ENCODE results near the gene TCERG1L.

The TCERG1L gene

GRCh38 chr10:131068760-131069159 is 242.8 kb downstream of the TCERG1L start:
- no peak for DNase-seq (ENCODE audit: low read depth)

DNA sequence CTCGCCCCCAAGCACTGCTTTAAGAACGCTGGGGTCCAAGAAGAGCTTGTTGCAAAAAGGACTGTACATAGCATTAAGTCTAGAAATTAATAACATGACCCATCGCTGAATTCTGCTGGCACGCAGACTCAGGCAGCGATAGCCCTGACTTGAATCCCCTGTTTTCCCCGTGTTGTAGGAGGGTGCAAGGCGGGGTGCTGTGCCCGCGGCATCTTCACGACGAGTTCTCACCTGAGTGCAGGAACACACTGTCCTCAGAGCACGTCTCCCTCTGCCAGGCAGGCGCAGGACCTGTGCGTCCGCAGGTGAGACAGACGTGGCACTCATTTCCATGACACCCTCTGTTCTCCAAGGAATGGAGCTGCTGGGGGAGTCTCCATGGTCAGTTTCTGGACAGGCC is 243.2 kb downstream of the TCERG1L start:
- no peak for DNase-seq (ENCODE audit: low read depth)

GRCh38 chr10:131067690-131068089 is 243.8 kb downstream of the TCERG1L start:
- no peak for DNase-seq (ENCODE audit: low read depth)

DNA sequence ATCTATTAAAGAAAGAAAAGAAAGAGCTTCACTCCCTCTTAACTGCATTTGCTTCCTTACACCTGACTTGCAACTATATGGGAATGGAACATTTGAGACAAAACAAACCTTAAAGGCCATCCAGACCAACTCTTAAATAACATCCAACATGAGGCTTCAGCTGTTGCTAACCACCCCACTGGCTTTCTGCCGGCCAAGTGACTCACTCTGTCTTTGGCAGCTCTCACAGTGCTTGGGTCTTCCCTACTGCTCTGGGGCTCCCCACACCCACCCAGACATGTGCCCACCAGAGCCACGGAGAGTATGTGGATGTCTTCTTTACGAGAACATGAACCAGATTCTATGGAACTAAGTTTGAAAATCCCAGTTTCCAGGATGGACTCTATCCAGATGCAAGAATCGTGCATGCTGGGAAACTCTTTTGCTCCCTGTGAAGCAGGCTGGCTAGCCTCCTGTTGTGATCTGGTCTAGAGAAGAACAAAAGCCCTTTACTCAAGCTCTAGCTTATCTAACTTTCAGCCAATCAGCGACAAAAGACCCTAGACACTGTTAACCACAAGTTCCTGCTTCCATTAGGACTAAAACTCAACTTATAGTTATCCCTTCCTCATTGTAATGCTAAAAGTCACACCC is 245.7 kb downstream of the TCERG1L start:
- no peak for DNase-seq (ENCODE audit: low read depth)

DNA sequence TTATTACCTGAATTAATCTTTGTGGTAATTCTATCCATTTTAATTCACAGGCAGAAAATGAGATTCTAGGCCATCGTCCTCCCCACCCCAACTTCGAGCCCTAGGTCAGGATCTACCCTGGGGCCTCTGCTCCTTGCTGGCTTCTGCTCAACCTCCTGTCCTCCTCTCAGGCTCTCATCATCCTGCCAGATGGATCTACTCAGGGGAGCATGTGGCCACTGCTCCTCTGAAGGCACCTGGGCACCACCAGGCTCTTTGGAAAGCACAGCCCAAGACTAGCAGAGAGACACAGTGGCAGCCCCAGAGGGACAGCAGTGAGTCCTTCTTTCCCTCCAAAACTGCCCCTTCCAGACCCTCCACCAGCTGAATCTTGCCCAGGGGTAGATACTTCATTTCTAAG is 248.2 kb downstream of the TCERG1L start:
- DNase-seq (ENCODE audit: low read depth): no peak

GRCh38 chr10:131062621-131063260 is 248.8 kb downstream of the TCERG1L start:
- no peak for DNase-seq (ENCODE audit: low read depth)

DNA sequence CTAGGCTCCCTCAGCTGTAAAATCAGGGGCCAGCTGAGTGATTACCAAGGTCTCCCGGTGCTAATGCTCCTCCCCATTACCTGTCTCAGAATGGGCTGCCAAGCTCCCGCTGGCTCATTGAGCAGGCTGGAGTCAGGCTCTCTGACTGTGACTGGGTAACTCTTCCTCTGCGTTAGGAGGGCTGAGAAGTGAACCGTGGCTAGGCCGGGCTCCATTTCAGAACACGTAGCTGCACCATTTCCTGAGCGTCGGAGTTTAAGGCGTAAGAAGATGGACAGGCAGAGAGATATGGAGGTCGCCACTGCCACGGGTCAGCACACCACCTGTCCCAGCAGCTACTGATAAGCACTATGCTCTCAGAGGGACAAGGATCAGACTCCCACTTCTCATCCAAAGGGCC is 250.3 kb downstream of the TCERG1L start:
- DNase-seq (ENCODE audit: low read depth): no peak

GRCh38 chr10:131059881-131060280 is 251.6 kb downstream of the TCERG1L start:
- no peak for DNase-seq (ENCODE audit: low read depth)

DNA sequence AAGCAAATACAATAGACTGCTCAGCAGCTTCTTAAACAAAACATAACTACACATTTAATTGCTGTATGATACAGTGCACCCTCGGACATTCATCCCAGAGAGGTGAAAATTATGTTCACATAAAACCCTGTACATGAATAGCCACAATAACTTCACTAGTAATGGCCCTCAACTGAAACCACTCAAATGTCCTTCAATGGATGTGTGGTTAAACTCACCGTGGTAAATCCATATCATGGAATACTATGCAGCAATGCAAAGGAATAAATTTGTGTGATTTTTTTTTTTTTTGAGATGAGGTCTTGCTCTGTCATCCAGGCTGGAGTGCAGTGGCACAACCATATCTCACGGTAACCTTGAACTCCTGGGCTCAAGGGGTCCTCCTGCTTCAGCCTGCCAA is 252.7 kb downstream of the TCERG1L start:
- DNase-seq (ENCODE audit: low read depth): no peak

GRCh38 chr10:131056781-131057180 is 254.7 kb downstream of the TCERG1L start:
- DNase-seq (ENCODE audit: low read depth): no peak

- no peak for DNase-seq (ENCODE audit: low read depth)
These were observed 255.4 kb downstream of the TCERG1L start for GRCh38 chr10:131056091-131056579.

DNA sequence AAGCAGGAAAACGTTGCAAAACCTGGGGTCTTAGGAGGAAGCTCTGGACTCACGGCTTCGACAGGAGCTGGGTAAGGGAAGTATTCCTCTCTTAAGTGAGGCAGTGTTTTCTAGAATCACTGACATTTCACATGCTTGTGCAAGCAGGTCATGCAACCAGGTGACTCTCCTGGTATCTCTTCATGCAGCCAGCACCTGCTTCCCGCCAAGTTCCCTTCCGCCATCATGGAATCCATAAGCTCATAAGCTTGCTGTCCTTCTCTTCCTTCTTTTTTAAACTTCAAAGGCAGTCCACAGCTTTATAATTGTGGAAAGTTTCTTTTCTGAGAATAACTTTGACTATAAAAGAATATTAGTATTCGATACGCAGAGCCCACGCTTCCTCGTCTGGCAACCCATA is 256.1 kb downstream of the TCERG1L start:
- DNase-seq (ENCODE audit: low read depth): no peak

- no peak for DNase-seq (ENCODE audit: low read depth)
These were observed 258.3 kb downstream of the TCERG1L start for GRCh38 chr10:131053192-131053591.

DNA sequence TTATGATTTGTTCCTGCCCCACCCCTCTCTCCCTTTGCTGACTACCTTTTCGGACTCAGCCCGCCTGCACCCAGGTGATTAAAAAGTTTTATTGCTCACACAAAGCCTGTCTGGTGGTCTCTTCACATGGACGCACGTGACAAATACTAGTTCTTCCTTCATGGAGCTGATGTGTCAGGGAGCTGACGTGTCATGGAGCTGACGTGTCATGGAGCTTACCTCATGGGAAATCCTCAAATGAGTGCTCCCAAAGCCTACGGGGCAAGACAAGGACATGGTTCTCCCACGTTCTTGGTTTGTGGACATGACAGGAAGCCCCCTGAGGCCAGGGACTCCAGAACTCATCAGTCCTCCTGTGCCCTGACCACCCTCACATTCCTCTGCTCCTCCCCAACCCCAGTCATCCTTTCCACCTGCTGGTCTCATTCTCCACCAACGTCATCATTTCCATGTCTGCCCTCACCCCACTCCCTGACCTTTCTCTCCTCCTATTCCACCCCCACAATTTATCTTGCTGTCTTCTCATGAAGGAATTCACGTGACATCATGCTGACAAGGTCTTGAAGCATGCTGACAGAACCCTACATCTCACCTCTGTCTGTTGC is 261.3 kb downstream of the TCERG1L start:
- DNase-seq (ENCODE audit: low read depth): no peak

GRCh38 chr10:131049016-131049415 is 262.5 kb downstream of the TCERG1L start:
- no peak for DNase-seq (ENCODE audit: low read depth)

- no peak for DNase-seq (ENCODE audit: low read depth)
These were observed 262.9 kb downstream of the TCERG1L start for GRCh38 chr10:131048606-131049005.

GRCh38 chr10:131047501-131047900 is 264.0 kb downstream of the TCERG1L start:
- DNase-seq (ENCODE audit: low read depth): no peak

DNA sequence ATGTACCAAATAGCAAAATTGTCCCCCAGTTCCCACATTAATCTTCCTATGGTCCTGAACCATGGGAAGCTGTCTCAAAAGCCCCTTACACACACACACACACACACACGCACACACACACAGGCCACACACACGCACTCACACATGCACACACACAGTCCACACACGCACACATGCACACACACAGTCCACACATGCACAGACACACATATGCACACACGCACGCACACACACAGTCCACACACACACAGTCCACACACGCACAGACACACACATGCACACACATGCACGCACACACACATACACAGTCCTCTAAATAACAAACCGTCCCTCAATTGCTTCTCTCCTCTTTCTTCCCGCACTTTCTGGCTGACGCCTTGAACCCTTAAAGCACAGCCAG is 265.3 kb downstream of the TCERG1L start:
- no peak for DNase-seq (ENCODE audit: low read depth)

GRCh38 chr10:131044379-131045111 is 267.0 kb downstream of the TCERG1L start:
- no peak for DNase-seq (ENCODE audit: low read depth)

- DNase-seq (ENCODE audit: low read depth): no peak
These were observed 268.4 kb downstream of the TCERG1L start for GRCh38 chr10:131043039-131043691.

All from fibroblast of the conjunctiva (primary cell).